ENCODE measurements around the gene CASKIN2.

CASKIN2 gene

DNA sequence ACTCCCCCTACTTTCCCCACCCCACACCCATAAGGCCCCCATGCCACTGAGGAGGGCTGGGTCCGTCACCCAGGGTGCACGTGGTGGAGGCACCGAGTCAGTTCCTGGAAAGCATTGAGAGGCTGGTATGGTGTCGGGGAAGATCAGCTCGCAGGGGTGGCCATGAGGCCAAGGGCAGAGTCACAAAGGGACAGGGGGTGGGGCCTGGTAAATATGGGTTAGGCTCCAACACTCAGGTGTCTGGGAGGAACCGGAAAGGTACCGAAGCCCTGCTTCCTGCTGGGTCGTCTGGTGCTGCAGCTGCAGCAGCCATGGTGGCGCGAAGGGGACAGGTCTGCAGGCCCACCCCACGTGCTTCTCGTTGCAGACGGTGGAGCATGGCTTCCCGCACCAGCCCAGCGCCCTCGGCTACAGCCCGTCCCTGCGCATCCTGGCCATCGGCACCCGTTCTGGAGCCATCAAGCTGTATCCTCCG, 40.4 kb upstream of the CASKIN2 start:
- Histone ChIP-seq H3K9me3 (ENCODE audit: severe bottlenecking) (no peaks in the 10 kb centered on the region), H3K27me3 (ENCODE audit: insufficient read depth, low read depth, severe bottlenecking) (no peaks in the 10 kb centered on the region), H3K36me3 (peaks cover 70% of the 10 kb centered on the region), H3K4me3 (ENCODE audit: low read depth, low read length) (no peak overlapping the region), H3K27ac (no peak overlapping the region)
- no peak for DNase-seq
- TF ChIP-seq, protein P1, sequence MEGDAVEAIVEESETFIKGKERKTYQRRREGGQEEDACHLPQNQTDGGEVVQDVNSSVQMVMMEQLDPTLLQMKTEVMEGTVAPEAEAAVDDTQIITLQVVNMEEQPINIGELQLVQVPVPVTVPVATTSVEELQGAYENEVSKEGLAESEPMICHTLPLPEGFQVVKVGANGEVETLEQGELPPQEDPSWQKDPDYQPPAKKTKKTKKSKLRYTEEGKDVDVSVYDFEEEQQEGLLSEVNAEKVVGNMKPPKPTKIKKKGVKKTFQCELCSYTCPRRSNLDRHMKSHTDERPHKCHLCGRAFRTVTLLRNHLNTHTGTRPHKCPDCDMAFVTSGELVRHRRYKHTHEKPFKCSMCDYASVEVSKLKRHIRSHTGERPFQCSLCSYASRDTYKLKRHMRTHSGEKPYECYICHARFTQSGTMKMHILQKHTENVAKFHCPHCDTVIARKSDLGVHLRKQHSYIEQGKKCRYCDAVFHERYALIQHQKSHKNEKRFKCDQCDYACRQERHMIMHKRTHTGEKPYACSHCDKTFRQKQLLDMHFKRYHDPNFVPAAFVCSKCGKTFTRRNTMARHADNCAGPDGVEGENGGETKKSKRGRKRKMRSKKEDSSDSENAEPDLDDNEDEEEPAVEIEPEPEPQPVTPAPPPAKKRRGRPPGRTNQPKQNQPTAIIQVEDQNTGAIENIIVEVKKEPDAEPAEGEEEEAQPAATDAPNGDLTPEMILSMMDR (IDR thresholded peaks at IDR 0.05; ENCODE audit: low read depth, low read length), result no peak

DNA sequence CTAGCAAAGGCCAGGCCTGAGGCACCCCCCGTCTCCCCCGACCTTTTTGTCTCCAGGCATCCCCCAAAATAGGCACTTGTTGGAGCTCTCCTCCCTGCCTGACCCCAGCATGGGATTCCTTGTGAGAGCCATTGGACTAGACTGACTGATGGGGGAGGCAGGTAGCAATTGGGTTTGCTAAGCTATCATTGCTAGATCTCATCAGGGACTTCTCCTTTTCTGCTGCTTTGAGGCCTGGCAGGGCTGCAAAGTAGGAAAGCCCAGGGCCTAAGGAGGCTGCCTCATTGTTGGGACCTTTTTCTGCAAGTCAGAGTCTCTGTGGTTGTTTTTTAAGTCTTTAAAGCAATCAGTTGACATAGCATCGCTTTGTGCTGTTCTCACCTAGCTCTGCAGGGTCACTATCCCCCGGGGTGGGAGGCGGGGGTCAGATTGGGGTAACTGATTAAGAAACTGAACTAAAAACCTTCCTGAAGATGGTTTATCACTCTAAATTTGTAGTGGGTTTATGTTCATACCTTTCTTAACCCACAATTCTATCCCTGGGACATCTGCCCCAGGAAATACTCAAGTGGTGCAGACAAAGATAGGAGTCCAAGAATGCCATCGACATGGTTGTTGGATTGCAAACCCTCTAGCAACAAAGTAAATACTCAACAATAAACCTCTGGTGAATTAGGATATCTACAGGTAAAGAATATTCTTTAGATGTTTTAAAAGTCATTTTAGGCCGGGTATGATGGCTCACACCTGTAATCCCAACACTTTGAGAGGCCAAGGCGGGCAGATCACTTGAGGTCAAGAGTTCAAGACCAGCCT, 38.2 kb upstream of the CASKIN2 start:
- DNase-seq, result no peak
- Histone ChIP-seq H3K27me3 (ENCODE audit: insufficient read depth, low read depth, severe bottlenecking) (no peaks in the 10 kb centered on the region), H3K27ac (no peak overlapping the region), H3K9me3 (ENCODE audit: severe bottlenecking) (no peaks in the 10 kb centered on the region), H3K4me3 (ENCODE audit: low read depth, low read length) (no peak overlapping the region), H3K36me3 (peaks cover 72% of the 10 kb centered on the region)
- TF ChIP-seq, protein P1 (IDR thresholded peaks at IDR 0.05; ENCODE audit: low read depth, low read length), result no peak

DNA sequence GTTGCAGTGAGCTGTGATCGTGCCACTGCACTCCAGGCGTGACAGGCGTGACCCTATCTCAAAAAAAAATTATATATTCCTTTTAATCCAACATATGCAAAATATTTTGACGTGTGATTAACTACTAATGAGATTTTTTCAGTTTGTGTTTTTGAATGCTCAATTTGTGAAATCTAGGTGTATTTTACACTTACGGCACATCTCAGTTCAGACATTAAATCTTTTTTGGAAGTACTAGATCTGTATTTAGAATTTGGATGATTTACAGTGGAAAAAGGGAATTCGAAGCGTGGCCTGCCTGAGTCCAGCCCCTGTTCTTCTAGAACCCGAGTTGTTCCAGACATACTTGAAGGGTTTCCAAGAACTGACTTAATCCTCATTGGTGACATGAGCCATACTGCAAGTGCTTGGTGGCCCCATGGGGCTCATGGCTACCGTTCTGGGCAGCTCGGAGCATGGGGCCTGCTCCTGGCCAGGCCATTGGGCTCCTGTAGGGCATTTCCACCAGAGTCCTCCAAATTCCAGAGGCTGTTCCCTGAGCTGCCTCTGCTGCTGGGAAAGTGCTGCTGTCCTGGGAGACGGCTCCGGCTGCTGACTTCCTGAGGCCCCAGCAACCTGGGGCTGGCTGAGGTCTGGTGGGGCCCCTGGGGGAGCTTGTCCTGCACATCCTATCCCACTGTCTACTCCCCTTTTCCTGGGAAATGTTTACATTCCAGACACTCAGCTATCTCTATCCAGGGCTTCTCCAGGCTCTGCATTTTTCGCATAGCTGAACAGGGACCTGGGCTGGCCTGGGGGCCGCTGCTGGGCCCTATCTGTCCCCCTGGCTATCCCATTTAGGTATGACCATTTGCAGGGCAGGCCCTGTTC, 37.3 kb upstream of the CASKIN2 start:
- DNase-seq, result no peak
- Histone ChIP-seq H3K27me3 (ENCODE audit: insufficient read depth, low read depth, severe bottlenecking) (no peaks in the 10 kb centered on the region), H3K36me3 (peaks cover 72% of the 10 kb centered on the region), H3K9me3 (ENCODE audit: severe bottlenecking) (no peaks in the 10 kb centered on the region), H3K4me3 (ENCODE audit: low read depth, low read length) (no peak overlapping the region), H3K27ac (no peak overlapping the region)
- TF ChIP-seq, protein P1 (IDR thresholded peaks at IDR 0.05; ENCODE audit: low read depth, low read length), result no peak

DNA sequence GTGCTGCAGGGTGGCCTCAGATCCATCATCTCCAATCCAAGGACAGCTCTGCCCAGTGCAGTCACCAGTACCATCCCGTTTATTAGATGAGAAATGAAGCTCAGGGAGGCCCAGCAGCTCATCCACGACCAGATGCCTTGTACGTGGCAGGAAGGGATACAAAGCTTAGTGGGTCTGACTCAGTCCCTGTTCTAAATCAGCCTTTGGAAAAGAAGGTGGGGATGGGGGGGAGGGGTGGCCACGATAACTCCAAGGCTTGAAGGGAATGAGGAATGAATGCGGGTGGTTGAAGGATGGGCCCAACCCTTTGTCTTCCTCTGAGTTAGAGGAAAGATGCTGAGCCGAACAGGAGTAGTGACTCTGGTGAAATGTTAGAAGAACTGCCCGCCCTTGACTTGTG, 35.9 kb upstream of the CASKIN2 start:
- Histone ChIP-seq H3K27ac (no peak overlapping the region), H3K9me3 (ENCODE audit: severe bottlenecking) (no peaks in the 10 kb centered on the region), H3K27me3 (ENCODE audit: insufficient read depth, low read depth, severe bottlenecking) (no peaks in the 10 kb centered on the region), H3K36me3 (peaks cover 78% of the 10 kb centered on the region), H3K4me3 (ENCODE audit: low read depth, low read length) (no peak overlapping the region)
- peak; percentile 19 for DNase-seq
- TF ChIP-seq, protein P1 (IDR thresholded peaks at IDR 0.05; ENCODE audit: low read depth, low read length), result no peak

DNA sequence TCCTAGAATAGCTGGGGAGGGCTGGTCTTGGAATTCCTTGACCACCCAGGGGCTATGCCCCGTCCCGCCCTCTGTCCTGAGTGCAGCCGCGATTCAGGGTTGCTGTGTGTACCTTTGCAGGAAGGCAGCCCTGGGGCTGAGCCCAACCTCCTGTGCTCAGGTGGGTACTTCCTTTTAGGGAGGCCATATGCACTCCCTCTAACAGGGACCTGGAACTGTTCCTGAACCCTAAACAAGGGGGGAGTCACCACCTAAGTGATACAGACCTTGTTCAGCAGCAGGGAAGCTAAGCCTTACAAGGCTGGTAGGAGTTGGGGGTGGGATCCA, 34.8 kb upstream of the CASKIN2 start:
- DNase-seq, result no peak
- no peak overlapping the region for H3K27ac ChIP-seq
- H3K36me3 ChIP-seq, result peaks cover 89% of the 10 kb centered on the region
- H3K27me3 ChIP-seq (ENCODE audit: insufficient read depth, low read depth, severe bottlenecking), result no peaks in the 10 kb centered on the region
- TF ChIP-seq, protein P1 (IDR thresholded peaks at IDR 0.05; ENCODE audit: low read depth, low read length), result no peak
- no peak overlapping the region for H3K4me3 ChIP-seq (ENCODE audit: low read depth, low read length)
- H3K9me3 ChIP-seq (ENCODE audit: severe bottlenecking), result no peaks in the 10 kb centered on the region
